SK-N-SH (cell line): ENCODE measurements around the gene ARV1. TPM values are rescaled to one million over a fixed set of nuclear protein-coding genes. Genes with fewer than 3 reads are reported as not detected.

Experiments
- CTCF ChIA-PET: fragments of 300-600, 350-600 bp; formaldehyde crosslinking; extraction: SDS; loops from one replicate; lab custom pipeline; 2021; lab: Yijun Ruan, JAX
- POLR2A ChIA-PET: fragments of 350-600 bp; sonication (Branson Sonifier 250); formaldehyde crosslinking; extraction: SDS; loops from one replicate; lab custom pipeline; 2020; ENCODE audit warnings: antibody characterized with exemption, inconsistent platforms; lab: Yijun Ruan, JAX
- DNase-seq: peaks from one replicate; pipeline ENCODE4 v3.0.0; 2012
- H2AFZ ChIP-seq: fragments of 200-600 bp; sonication (generic); 2 replicates; pipeline ENCODE4 v1.8.1; 2016; ENCODE audit warnings: antibody characterized with exemption, mild to moderate bottlenecking, low read depth
- H3F3A ChIP-seq: fragments of 200-600 bp; sonication (generic); replicated peaks from 2 replicates; pipeline ENCODE3; 2016; ENCODE audit warnings: antibody characterized with exemption, mild to moderate bottlenecking; ENCODE audit not compliant: insufficient read depth
- H3K27ac ChIP-seq, 2 experiments: fragments of 200-500 bp in 1 of 2; fragments of 200-600 bp in 1 of 2; sonication (Bioruptor generic) in 1 of 2; sonication (generic), shearing (Covaris generic) in 1 of 2; 2 replicates each; pipeline versions ENCODE4 v1.5.1 to v1.6.1; 2014 to 2016; ENCODE audit warnings: low read depth in 2 of 2, inconsistent platforms in 1 of 2, low read length in 1 of 2, mild to moderate bottlenecking in 1 of 2, mixed read lengths in 1 of 2
- H3K27me3 ChIP-seq: fragments of 200-600 bp; sonication (generic), shearing (Covaris generic); 2 replicates; pipeline ENCODE4 v1.6.1; 2016; ENCODE audit warnings: mixed run types; ENCODE audit not compliant: insufficient read depth
- H3K36me3 ChIP-seq, 2 experiments: fragments of 200-500 bp in 1 of 2; fragments of 200-600 bp in 1 of 2; sonication (Bioruptor generic) in 1 of 2; sonication (generic) in 1 of 2; replicated peaks in 1 of 2; 2 replicates each; pipeline versions ENCODE3 to v1.5.1; 2014 to 2016; ENCODE audit warnings: low read length in 1 of 2, mild to moderate bottlenecking in 1 of 2; ENCODE audit not compliant: insufficient read depth in 2 of 2, control insufficient read depth in 1 of 2
- H3K4me1 ChIP-seq, 2 experiments: fragments of 200-500 bp in 1 of 2; fragments of 200-600 bp in 1 of 2; sonication (Bioruptor generic) in 1 of 2; sonication (generic), shearing (Covaris generic) in 1 of 2; 2 replicates each; pipeline versions ENCODE4 v1.5.1 to v1.6.1; 2014 to 2016; ENCODE audit warnings: low read depth in 1 of 2, low read length in 1 of 2, mixed run types in 1 of 2; ENCODE audit not compliant: insufficient read depth in 2 of 2, control insufficient read depth in 1 of 2
- H3K4me2 ChIP-seq: fragments of 200-600 bp; sonication (generic), shearing (Covaris generic); 2 replicates; pipeline ENCODE4 v1.6.1; 2017; ENCODE audit warnings: mixed run types
- H3K4me3 ChIP-seq, 2 experiments: fragments of 200-500 bp in 1 of 2; fragments of 200-600 bp in 1 of 2; sonication (Bioruptor generic) in 1 of 2; sonication (generic), shearing (Covaris generic) in 1 of 2; 2 replicates each; pipeline versions ENCODE4 v1.5.1 to v1.8.1; 2014 to 2016; ENCODE audit warnings: low read depth in 2 of 2, inconsistent platforms in 1 of 2, low read length in 1 of 2, mild to moderate bottlenecking in 1 of 2, mixed read lengths in 1 of 2, moderate library complexity in 1 of 2
- H3K79me2 ChIP-seq: fragments of 200-600 bp; sonication (generic); 2 replicates; pipeline ENCODE4 v1.8.1; 2017; ENCODE audit warnings: mild to moderate bottlenecking; ENCODE audit not compliant: insufficient read depth
- H3K9ac ChIP-seq: fragments of 200-600 bp; sonication (generic); 2 replicates; pipeline ENCODE4 v1.6.1; 2017; ENCODE audit warnings: mixed run types
- H3K9me2 ChIP-seq: fragments of 200-600 bp; sonication (generic); 2 replicates; pipeline ENCODE4 v1.6.1; 2017; ENCODE audit warnings: mixed run types
- H3K9me3 ChIP-seq: fragments of 200-600 bp; sonication (generic); 2 replicates; pipeline ENCODE4 v1.6.1; 2017; ENCODE audit warnings: mixed run types, mild to moderate bottlenecking, moderate library complexity
- H4K20me1 ChIP-seq: fragments of 200-600 bp; sonication (generic); 2 replicates; pipeline ENCODE4 v1.6.1; 2017; ENCODE audit warnings: mild to moderate bottlenecking, mixed run types; ENCODE audit not compliant: insufficient read depth
- CHD2 ChIP-seq: fragments of 150-350 bp; IDR thresholded peaks from 2 replicates; pipeline ENCODE4 v1.6.1; 2018; ENCODE audit warnings: low read length; ENCODE audit not compliant: partially characterized antibody
- ELF1 ChIP-seq: IDR thresholded peaks from 2 replicates; pipeline ENCODE4 v1.4.0; 2012
- EP300 ChIP-seq, 2 experiments: IDR thresholded peaks; 2 replicates each; pipeline versions ENCODE4 v1.4.0 to v1.6.1; 2012; ENCODE audit warnings: borderline replicate concordance in 1 of 2, low read depth in 1 of 2, low read length in 1 of 2
- EZH2phosphoT487 ChIP-seq: fragments of 200-600 bp; sonication (generic); IDR thresholded peaks from 2 replicates; pipeline ENCODE4 v1.6.1; 2017; ENCODE audit warnings: low read depth, mixed run types, mild to moderate bottlenecking, antibody characterized with exemption, moderate library complexity, borderline replicate concordance
- FOXJ3 ChIP-seq: sonication (generic); formaldehyde crosslinking; IDR thresholded peaks from 2 replicates; pipeline ENCODE4 v1.5.1; 2020; ENCODE audit warnings: mild to moderate bottlenecking, missing genetic modification reagents
- FOXM1 ChIP-seq: IDR thresholded peaks from 2 replicates; pipeline ENCODE4 v1.4.0; 2012; ENCODE audit warnings: low read depth, mild to moderate bottlenecking
- NRF1 ChIP-seq: IDR thresholded peaks from 2 replicates; pipeline ENCODE4 v1.6.1; 2012; ENCODE audit warnings: low read depth, mild to moderate bottlenecking, low read length
- RAD21 ChIP-seq: IDR thresholded peaks from 2 replicates; pipeline ENCODE4 v1.6.1; 2012; ENCODE audit warnings: mild to moderate bottlenecking, low read length
- RCOR1 ChIP-seq: fragments of 150-350 bp; IDR thresholded peaks from 2 replicates; pipeline ENCODE4 v1.6.1; 2017; ENCODE audit warnings: antibody characterized with exemption, low read length
- RFX5 ChIP-seq: IDR thresholded peaks from 2 replicates; pipeline ENCODE4 v1.6.1; 2012; ENCODE audit warnings: mild to moderate bottlenecking, improper control_type of control experiment, low read length
- RXRA ChIP-seq: IDR thresholded peaks from 2 replicates; pipeline ENCODE4 v1.4.0; 2012; ENCODE audit warnings: low read depth, mild to moderate bottlenecking, borderline replicate concordance
- SIN3A ChIP-seq: IDR thresholded peaks from 2 replicates; pipeline ENCODE4 v1.6.1; 2012; ENCODE audit warnings: low read depth, mild to moderate bottlenecking, low read length, moderate library complexity, borderline replicate concordance
- TAF1 ChIP-seq: IDR thresholded peaks from 2 replicates; pipeline ENCODE4 v1.6.1; 2012; ENCODE audit warnings: low read depth, mild to moderate bottlenecking, low read length, moderate library complexity, borderline replicate concordance
- TCF12 ChIP-seq: IDR thresholded peaks from 2 replicates; pipeline ENCODE4 v1.4.0; 2012
- WGBS: methylation state at CpG from one replicate; pipeline ENCODE4 v1.1.6; 2017; ENCODE audit warnings: low lambda C conversion rate; 5-methylcytosine and 5-hydroxymethylcytosine counted together
- polyA plus RNA-seq, 3 experiments: library from polyadenylated mRNA; depleted of rRNA; stranded (reverse); fragments of >200 nt; gene quantifications; 2 replicates each; pipeline ENCODE4 v1.2.3, GENCODE V29; 2012
- TF ChIP-seq, protein P1 (sequence below): fragments of 150-350 bp; IDR thresholded peaks from 2 replicates; pipeline ENCODE4 v1.6.1; 2017; ENCODE audit warnings: antibody characterized with exemption, low read length, low read depth, borderline replicate concordance
- TF ChIP-seq, protein P2 (sequence below): fragments of 200-600 bp; sonication (generic); IDR thresholded peaks from 2 replicates; pipeline ENCODE4 v1.6.1; 2017; ENCODE audit warnings: antibody characterized with exemption, mild to moderate bottlenecking, moderate library complexity
- TF ChIP-seq, protein P3 (sequence below): IDR thresholded peaks from 2 replicates; pipeline ENCODE4 v1.4.0; 2012; ENCODE audit warnings: low read depth, borderline replicate concordance

ARV1 gene
- polyA plus RNA-seq, 1 of the 3 experiments (the other 2 are of a cell fraction): 26.7 TPM

DNA sequence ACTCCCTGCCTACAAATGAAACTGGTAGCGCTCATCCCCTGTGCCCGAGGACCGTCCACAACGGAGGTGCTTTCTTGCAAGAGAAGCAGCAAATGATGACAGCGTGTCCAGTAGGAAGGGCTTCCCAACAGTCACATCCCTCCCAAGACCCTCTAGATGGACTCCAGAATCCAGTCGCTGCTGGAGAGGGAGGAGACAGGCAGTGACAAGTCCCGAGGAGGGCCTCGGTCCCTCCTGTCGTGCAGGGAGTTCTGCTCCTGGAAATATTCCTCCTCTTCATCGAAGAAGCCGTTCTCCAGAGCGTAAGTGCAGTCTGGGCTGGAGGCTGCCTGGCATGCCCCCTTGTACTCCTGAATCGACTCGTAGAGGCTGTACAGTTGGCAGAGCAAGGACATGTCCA lies 40.8 kb downstream of the ARV1 start:
- Histone ChIP-seq H3K27me3 (no peaks in the 10 kb centered on the region), H3K79me2 (no peaks in the 10 kb centered on the region), H3K36me3 (no peaks in the 10 kb centered on the region), H3K9me2 (no peaks in the 10 kb centered on the region), H4K20me1 (no peaks in the 10 kb centered on the region), H3K9me3 (no peaks in the 10 kb centered on the region), H2AFZ (no peak overlapping the region), H3K4me2 (no peak overlapping the region), H3K9ac (no peak overlapping the region), H3F3A (no peaks in the 10 kb centered on the region), H3K4me3 (no peak overlapping the region), H3K4me1 (no peaks in the 10 kb centered on the region), H3K27ac (no peak overlapping the region)
- ChIA-PET POLR2A (no interaction called here), CTCF (no interaction called here)
- TF ChIP-seq RAD21 (no peak), RXRA (no peak), EZH2phosphoT487 (no peak), CHD2 (no peak), EP300 (IDR thresholded peaks at IDR 0.05; ENCODE audit: borderline replicate concordance in 1 of 2, low read depth in 1 of 2, low read length in 1 of 2) (no peak), TCF12 (no peak), RFX5 (no peak), FOXJ3 (CRISPR knock-in tag) (no peak), TAF1 (no peak), NRF1 (no peak), RCOR1 (no peak), FOXM1 (no peak), ELF1 (no peak), SIN3A (no peak)
- TF ChIP-seq, protein P1, sequence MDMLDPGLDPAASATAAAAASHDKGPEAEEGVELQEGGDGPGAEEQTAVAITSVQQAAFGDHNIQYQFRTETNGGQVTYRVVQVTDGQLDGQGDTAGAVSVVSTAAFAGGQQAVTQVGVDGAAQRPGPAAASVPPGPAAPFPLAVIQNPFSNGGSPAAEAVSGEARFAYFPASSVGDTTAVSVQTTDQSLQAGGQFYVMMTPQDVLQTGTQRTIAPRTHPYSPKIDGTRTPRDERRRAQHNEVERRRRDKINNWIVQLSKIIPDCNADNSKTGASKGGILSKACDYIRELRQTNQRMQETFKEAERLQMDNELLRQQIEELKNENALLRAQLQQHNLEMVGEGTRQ: no peak
- TF ChIP-seq, protein P2, sequence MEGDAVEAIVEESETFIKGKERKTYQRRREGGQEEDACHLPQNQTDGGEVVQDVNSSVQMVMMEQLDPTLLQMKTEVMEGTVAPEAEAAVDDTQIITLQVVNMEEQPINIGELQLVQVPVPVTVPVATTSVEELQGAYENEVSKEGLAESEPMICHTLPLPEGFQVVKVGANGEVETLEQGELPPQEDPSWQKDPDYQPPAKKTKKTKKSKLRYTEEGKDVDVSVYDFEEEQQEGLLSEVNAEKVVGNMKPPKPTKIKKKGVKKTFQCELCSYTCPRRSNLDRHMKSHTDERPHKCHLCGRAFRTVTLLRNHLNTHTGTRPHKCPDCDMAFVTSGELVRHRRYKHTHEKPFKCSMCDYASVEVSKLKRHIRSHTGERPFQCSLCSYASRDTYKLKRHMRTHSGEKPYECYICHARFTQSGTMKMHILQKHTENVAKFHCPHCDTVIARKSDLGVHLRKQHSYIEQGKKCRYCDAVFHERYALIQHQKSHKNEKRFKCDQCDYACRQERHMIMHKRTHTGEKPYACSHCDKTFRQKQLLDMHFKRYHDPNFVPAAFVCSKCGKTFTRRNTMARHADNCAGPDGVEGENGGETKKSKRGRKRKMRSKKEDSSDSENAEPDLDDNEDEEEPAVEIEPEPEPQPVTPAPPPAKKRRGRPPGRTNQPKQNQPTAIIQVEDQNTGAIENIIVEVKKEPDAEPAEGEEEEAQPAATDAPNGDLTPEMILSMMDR: no peak
- TF ChIP-seq, protein P3, sequence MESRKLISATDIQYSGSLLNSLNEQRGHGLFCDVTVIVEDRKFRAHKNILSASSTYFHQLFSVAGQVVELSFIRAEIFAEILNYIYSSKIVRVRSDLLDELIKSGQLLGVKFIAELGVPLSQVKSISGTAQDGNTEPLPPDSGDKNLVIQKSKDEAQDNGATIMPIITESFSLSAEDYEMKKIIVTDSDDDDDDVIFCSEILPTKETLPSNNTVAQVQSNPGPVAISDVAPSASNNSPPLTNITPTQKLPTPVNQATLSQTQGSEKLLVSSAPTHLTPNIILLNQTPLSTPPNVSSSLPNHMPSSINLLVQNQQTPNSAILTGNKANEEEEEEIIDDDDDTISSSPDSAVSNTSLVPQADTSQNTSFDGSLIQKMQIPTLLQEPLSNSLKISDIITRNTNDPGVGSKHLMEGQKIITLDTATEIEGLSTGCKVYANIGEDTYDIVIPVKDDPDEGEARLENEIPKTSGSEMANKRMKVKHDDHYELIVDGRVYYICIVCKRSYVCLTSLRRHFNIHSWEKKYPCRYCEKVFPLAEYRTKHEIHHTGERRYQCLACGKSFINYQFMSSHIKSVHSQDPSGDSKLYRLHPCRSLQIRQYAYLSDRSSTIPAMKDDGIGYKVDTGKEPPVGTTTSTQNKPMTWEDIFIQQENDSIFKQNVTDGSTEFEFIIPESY: no peak
- no peak for DNase-seq
- WGBS: 91% methylated on average over 11 of the region's 14 CpGs
